ENCODE results near the gene VAMP8. TPM values are rescaled to one million over a fixed set of nuclear protein-coding genes. Genes with fewer than 3 reads are reported as not detected.
A peak's percentile ranks its signal among the peaks of the same experiment; 100 is the strongest.
"Not testable (repeated sequence)": the region's sequence is repeated elsewhere in the genome, so short reads cannot be mapped to it uniquely, and the experiment has no call there.

VAMP8 gene
- total and polyA plus RNA-seq, 9 donors = 5.9 to 58.4 (median 24.7) TPM

- Histone ChIP-seq H3K27me3 (no peaks in the 10 kb centered on the region), H3K36me3 (no peaks in the 10 kb centered on the region), H3K4me1 (ENCODE audit: insufficient read depth) (peaks cover 2% of the 10 kb centered on the region), H3K9me3 (no peaks in the 10 kb centered on the region), H3K4me3 (peak overlapping the region; percentile 91), H3K27ac (no peak overlapping the region)
- TF ChIP-seq, protein P1, sequence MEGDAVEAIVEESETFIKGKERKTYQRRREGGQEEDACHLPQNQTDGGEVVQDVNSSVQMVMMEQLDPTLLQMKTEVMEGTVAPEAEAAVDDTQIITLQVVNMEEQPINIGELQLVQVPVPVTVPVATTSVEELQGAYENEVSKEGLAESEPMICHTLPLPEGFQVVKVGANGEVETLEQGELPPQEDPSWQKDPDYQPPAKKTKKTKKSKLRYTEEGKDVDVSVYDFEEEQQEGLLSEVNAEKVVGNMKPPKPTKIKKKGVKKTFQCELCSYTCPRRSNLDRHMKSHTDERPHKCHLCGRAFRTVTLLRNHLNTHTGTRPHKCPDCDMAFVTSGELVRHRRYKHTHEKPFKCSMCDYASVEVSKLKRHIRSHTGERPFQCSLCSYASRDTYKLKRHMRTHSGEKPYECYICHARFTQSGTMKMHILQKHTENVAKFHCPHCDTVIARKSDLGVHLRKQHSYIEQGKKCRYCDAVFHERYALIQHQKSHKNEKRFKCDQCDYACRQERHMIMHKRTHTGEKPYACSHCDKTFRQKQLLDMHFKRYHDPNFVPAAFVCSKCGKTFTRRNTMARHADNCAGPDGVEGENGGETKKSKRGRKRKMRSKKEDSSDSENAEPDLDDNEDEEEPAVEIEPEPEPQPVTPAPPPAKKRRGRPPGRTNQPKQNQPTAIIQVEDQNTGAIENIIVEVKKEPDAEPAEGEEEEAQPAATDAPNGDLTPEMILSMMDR (IDR thresholded peaks at IDR 0.05) = no peak
- no peak for TF ChIP-seq EP300 (IDR thresholded peaks at IDR 0.05)
- no peak for TF ChIP-seq POLR2A (IDR thresholded peaks at IDR 0.05)
- no peak for DNase-seq
- WGBS, 3 donors = 79 to 88% (median 85%) methylated on average over 17 of the region's 17 CpGs
- intact Hi-C loops (cut with DNase I) = no loop called here
Measured at GRCh38 chr2:85615413-85615728, 38.0 kb downstream of the VAMP8 start.

DNA sequence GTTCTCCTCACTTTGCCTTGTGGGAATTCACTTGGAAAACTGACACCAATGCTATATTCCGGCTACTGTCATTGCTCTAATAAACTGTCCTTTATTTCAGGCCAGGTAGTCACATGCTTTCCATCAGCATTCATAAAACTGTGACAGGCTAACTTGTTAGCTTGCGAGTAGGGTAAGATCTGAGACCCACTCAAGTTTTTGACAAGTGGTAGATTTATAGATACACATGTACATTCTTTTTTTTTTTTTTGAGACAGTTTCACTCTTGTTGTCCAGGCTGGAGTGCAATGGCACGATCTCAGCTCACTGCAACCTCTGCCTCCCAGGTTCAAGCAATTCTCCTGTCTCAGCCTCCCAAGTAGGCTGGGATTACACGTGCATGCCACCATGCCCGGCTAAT is 40.3 kb downstream of the VAMP8 start:
- H3K27me3 ChIP-seq; intact Hi-C loops (cut with DNase I); H3K27ac ChIP-seq; H3K36me3 ChIP-seq; H3K4me3 ChIP-seq; H3K9me3 ChIP-seq; DNase-seq; H3K4me1 ChIP-seq (ENCODE audit: insufficient read depth): not testable (repeated sequence)
- WGBS, 3 donors = 80 to 89% (median 83%) methylated on average over 5 of the region's 5 CpGs

GRCh38 chr2:85619617-85620016 is 42.2 kb downstream of the VAMP8 start:
- intact Hi-C loops (cut with DNase I) = no loop called here
- Histone ChIP-seq H3K4me1 (ENCODE audit: insufficient read depth) (no peaks in the 10 kb centered on the region), H3K27ac (no peak overlapping the region), H3K4me3 (no peak overlapping the region), H3K27me3 (no peaks in the 10 kb centered on the region), H3K9me3 (no peaks in the 10 kb centered on the region), H3K36me3 (no peaks in the 10 kb centered on the region)
- DNase-seq = no peak
- 90 to 95% (median 93%) methylated on average over 6 of the region's 6 CpGs for WGBS, 3 donors
- no peak for TF ChIP-seq POLR2A (IDR thresholded peaks at IDR 0.05)
- TF ChIP-seq EP300 (IDR thresholded peaks at IDR 0.05) = no peak
- TF ChIP-seq, protein P1 (IDR thresholded peaks at IDR 0.05) = no peak

GRCh38 chr2:85621338-85621737 is 44.0 kb downstream of the VAMP8 start:
- TF ChIP-seq POLR2A (IDR thresholded peaks at IDR 0.05) (no peak), EP300 (IDR thresholded peaks at IDR 0.05) (no peak)
- TF ChIP-seq, protein P1 (IDR thresholded peaks at IDR 0.05) = no peak
- H3K27me3 ChIP-seq = no peaks in the 10 kb centered on the region
- intact Hi-C loops (cut with DNase I) = no loop called here
- no peak for DNase-seq
- H3K36me3 ChIP-seq = no peaks in the 10 kb centered on the region
- WGBS, 3 donors = 90 to 96% (median 94%) methylated on average over 1 of the region's 1 CpG
- no peak overlapping the region for H3K4me3 ChIP-seq
- no peak overlapping the region for H3K27ac ChIP-seq
- H3K4me1 ChIP-seq (ENCODE audit: insufficient read depth) = no peaks in the 10 kb centered on the region
- H3K9me3 ChIP-seq = no peaks in the 10 kb centered on the region

DNA sequence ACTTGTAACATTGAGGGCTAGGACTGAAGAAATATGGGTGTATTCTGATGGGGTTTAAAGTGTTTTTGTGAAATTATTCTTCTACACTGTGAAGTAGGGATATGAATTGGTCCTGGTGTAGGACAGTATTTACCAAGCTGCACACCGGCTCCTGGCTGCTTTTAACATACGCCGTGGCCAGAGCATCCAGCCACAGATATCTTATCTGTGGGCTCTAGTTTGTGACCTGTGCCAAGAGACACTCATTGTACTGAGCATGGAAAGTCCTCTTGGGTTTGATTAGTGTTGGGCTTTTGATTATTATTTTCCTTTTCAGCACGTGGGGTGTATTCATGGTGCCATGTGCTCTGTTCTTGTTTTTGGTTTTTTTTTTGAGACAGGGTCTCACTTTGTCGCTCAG is 46.6 kb downstream of the VAMP8 start:
- intact Hi-C loops (cut with DNase I) = no loop called here
- no peak for DNase-seq
- H3K4me1 ChIP-seq (ENCODE audit: insufficient read depth) = no peaks in the 10 kb centered on the region
- WGBS, 3 donors = 71 to 87% (median 74%) methylated on average over 5 of the region's 5 CpGs
- H3K27me3 ChIP-seq = no peaks in the 10 kb centered on the region
- H3K27ac ChIP-seq = no peak overlapping the region
- H3K9me3 ChIP-seq = no peaks in the 10 kb centered on the region
- H3K4me3 ChIP-seq = no peak overlapping the region
- TF ChIP-seq, protein P1 (IDR thresholded peaks at IDR 0.05) = no peak
- TF ChIP-seq EP300 (IDR thresholded peaks at IDR 0.05) (no peak), POLR2A (IDR thresholded peaks at IDR 0.05) (no peak)
- H3K36me3 ChIP-seq = no peaks in the 10 kb centered on the region
